ENCODE data around the gene CCT6B. TPM values are rescaled to one million over a fixed set of nuclear protein-coding genes. Genes with fewer than 3 reads are reported as not detected.

Gene CCT6B
- total and polyA plus RNA-seq, 2 of the 13 experiments (the other 11 are each of a cell fraction or from before 2014, with no cell fraction given) = 0.41 to 1.4 TPM

- no peak for TF ChIP-seq NR3C1 (CRISPR knock-in tag; IDR thresholded peaks at IDR 0.05)
- no peak for TF ChIP-seq NCOA2 (CRISPR knock-in tag; IDR thresholded peaks at IDR 0.05)
- TF ChIP-seq TEAD2 (CRISPR knock-in tag; IDR thresholded peaks at IDR 0.05) = no peak
- no peak for TF ChIP-seq ZXDC (CRISPR knock-in tag; IDR thresholded peaks at IDR 0.05)
- no peak for TF ChIP-seq ETS1 (CRISPR knock-in tag; IDR thresholded peaks at IDR 0.05)
- no peak for TF ChIP-seq ZBTB44 (CRISPR knock-in tag; IDR thresholded peaks at IDR 0.05)
- 0 out of 2 replicates have a peak, but pooled peaks have one; percentile 10 for TF ChIP-seq ZNF891 (CRISPR knock-in tag; IDR thresholded peaks at IDR 0.05)
- no peak for TF ChIP-seq ZSCAN22 (CRISPR knock-in tag; IDR thresholded peaks at IDR 0.05)
- TF ChIP-seq MIER3 (CRISPR knock-in tag; IDR thresholded peaks at IDR 0.05; ENCODE audit: borderline replicate concordance) = peak; percentile 33; the same call in 1 of the 2 replicates
- no peak for TF ChIP-seq ZFP62 (CRISPR knock-in tag; IDR thresholded peaks at IDR 0.05)
- no peak for TF ChIP-seq NR2F1 (CRISPR knock-in tag; IDR thresholded peaks at IDR 0.05)
- 0 out of 2 replicates have a peak, but pooled peaks have one; percentile 38 for TF ChIP-seq SSRP1 (CRISPR knock-in tag; IDR thresholded peaks at IDR 0.05)
- TF ChIP-seq ZKSCAN1 (IDR thresholded peaks at IDR 0.05; ENCODE audit: low read length) = no peak
- TF ChIP-seq ZNF724P (CRISPR knock-in tag; IDR thresholded peaks at IDR 0.05; ENCODE audit: borderline replicate concordance) = peak; percentile 55; the same call in 1 of the 2 replicates
- no peak for TF ChIP-seq ZBTB33 (CRISPR knock-in tag; IDR thresholded peaks at IDR 0.05)
- TF ChIP-seq ZNF124 (CRISPR knock-in tag; IDR thresholded peaks at IDR 0.05) = no peak
- no peak for TF ChIP-seq SNAPC4 (CRISPR knock-in tag; IDR thresholded peaks at IDR 0.05)
- peak; percentile 57; the same call in 1 of the 2 replicates for TF ChIP-seq KMT2B (CRISPR knock-in tag; IDR thresholded peaks at IDR 0.05)
- no peak for TF ChIP-seq NR2F6 (IDR thresholded peaks at IDR 0.05)
- peak; percentile 27; the same call in 1 of the 2 replicates for TF ChIP-seq NR2F6 (CRISPR knock-in tag; IDR thresholded peaks at IDR 0.05)
These were observed 19.1 kb upstream of the CCT6B start, which contains the start of gene LIG3 (continued) for GRCh38 chr17:34980353-34980680.
